ENCODE measurements around the gene FRMD4B.

DNA sequence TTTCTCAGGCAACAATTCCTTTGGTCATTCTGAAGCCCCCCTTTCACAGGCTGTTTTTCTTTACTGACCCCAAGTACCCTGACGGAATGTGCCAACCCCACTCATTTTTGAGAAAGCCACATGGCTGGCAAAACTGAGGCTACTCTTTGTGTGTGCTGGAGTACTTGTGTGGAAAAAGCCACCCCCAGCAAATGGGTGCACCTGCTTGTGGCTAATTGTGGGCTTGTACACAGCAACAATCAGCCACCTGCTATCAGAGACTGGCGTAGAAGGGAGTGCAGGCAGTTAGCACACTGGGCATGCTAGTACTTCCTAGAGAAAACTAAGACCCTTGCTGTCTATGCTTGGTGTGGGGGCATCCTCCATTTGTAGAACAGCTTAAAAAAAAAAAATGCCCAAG, 153.4 kb downstream of the FRMD4B start:
- TF ChIP-seq EZH2 (IDR thresholded peaks at IDR 0.05; ENCODE audit: borderline replicate concordance, low read depth, low read length, severe bottlenecking) (no peak), MAX (IDR thresholded peaks at IDR 0.05; ENCODE audit: insufficient read depth, insufficient read length) (no peak)
- TF ChIP-seq, protein P1, sequence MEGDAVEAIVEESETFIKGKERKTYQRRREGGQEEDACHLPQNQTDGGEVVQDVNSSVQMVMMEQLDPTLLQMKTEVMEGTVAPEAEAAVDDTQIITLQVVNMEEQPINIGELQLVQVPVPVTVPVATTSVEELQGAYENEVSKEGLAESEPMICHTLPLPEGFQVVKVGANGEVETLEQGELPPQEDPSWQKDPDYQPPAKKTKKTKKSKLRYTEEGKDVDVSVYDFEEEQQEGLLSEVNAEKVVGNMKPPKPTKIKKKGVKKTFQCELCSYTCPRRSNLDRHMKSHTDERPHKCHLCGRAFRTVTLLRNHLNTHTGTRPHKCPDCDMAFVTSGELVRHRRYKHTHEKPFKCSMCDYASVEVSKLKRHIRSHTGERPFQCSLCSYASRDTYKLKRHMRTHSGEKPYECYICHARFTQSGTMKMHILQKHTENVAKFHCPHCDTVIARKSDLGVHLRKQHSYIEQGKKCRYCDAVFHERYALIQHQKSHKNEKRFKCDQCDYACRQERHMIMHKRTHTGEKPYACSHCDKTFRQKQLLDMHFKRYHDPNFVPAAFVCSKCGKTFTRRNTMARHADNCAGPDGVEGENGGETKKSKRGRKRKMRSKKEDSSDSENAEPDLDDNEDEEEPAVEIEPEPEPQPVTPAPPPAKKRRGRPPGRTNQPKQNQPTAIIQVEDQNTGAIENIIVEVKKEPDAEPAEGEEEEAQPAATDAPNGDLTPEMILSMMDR (IDR thresholded peaks at IDR 0.05; ENCODE audit: extremely low read depth in 1 of 2, insufficient read depth in 1 of 2, low read depth in 1 of 2, low read length in 2 of 2): no peak

Measured in endothelial cell of umbilical vein (primary cell).